H1 (cell line): ENCODE results near the gene CACNB4. TPM values are rescaled to one million over a fixed set of nuclear protein-coding genes. Genes with fewer than 3 reads are reported as not detected.

Experiments used
- CTCF ChIA-PET: fragments of 300-600 bp; sonication (Branson Sonifier 250); formaldehyde crosslinking; loops from one replicate; lab custom pipeline; 2021; ENCODE audit not compliant: partially characterized antibody; lab: Charles Lee
- POLR2A ChIA-PET: fragments of 300-600 bp; sonication (Branson Sonifier 250); formaldehyde crosslinking; loops from one replicate; lab custom pipeline; 2021; ENCODE audit warnings: inconsistent platforms; ENCODE audit not compliant: partially characterized antibody; lab: Charles Lee
- DNase-seq, 2 experiments: peaks; one replicate each; pipeline versions ENCODE4 v3.0.0 to v3.0.0-alpha.2; 2010 to 2022; ENCODE audit warnings: low spot score in 2 of 2, low read depth in 1 of 2, mixed read lengths in 1 of 2
- FAIRE-seq: peaks from 2 replicates; lab custom pipeline; 2011; peaks lifted over from hg19 to GRCh38; lab: Jason Lieb, UNC
- H2AFZ ChIP-seq: 2 replicates; pipeline ENCODE4 v1.8.1; 2012; ENCODE audit warnings: low read length, inconsistent platforms
- H2AK5ac ChIP-seq: 2 replicates; pipeline ENCODE4 v1.6.1; 2013; ENCODE audit warnings: low read depth, low read length
- H2BK120ac ChIP-seq: replicated peaks from 2 replicates; pipeline ENCODE3; 2013; ENCODE audit warnings: low read depth, low read length, inconsistent platforms
- H2BK12ac ChIP-seq: 2 replicates; pipeline ENCODE4 v1.6.1; 2013; ENCODE audit warnings: low read depth, low read length
- H2BK15ac ChIP-seq: 2 replicates; pipeline ENCODE4 v1.6.1; 2013; ENCODE audit warnings: low read length
- H2BK20ac ChIP-seq: 2 replicates; pipeline ENCODE4 v1.6.1; 2013; ENCODE audit warnings: low read length
- H2BK5ac ChIP-seq: 2 replicates; pipeline ENCODE4 v1.6.1; 2013; ENCODE audit warnings: low read depth, low read length
- H3K14ac ChIP-seq: 2 replicates; pipeline ENCODE4 v1.6.1; 2013; ENCODE audit warnings: inconsistent platforms; ENCODE audit not compliant: insufficient read length
- H3K18ac ChIP-seq: 2 replicates; pipeline ENCODE4 v1.6.1; 2013; ENCODE audit warnings: low read length; ENCODE audit errors: extremely low read depth
- H3K23ac ChIP-seq: 2 replicates; pipeline ENCODE4 v1.6.1; 2013; ENCODE audit warnings: inconsistent platforms; ENCODE audit not compliant: insufficient read length
- H3K23me2 ChIP-seq: 2 replicates; pipeline ENCODE4 v1.6.1; 2013; ENCODE audit warnings: low read depth, low read length
- H3K27ac ChIP-seq: 2 replicates; pipeline ENCODE4 v1.6.1; 2011; ENCODE audit warnings: low read depth, low read length, inconsistent platforms
- H3K27me3 ChIP-seq, 4 experiments: replicated peaks in 1 of 4; 1 replicate in 1 of 4; 2 replicates in 3 of 4; pipeline versions ENCODE4 v1.6.1 to v1.8.1; 2011 to 2013; ENCODE audit warnings: low read length in 3 of 4, mild to moderate bottlenecking in 3 of 4, inconsistent platforms in 2 of 4, mixed read lengths in 2 of 4, moderate library complexity in 1 of 4; ENCODE audit not compliant: control insufficient read depth in 3 of 4, insufficient read depth in 3 of 4; ENCODE audit errors: extremely low read depth in 1 of 4
- H3K36me3 ChIP-seq, 4 experiments: 2 replicates each; pipeline versions ENCODE4 v1.6.1 to v1.8.1; 2011 to 2013; ENCODE audit warnings: mild to moderate bottlenecking in 4 of 4, low read length in 3 of 4, moderate library complexity in 2 of 4, control low read depth in 1 of 4, inconsistent platforms in 1 of 4; ENCODE audit not compliant: insufficient read depth in 4 of 4, control insufficient read depth in 2 of 4
- H3K4ac ChIP-seq: replicated peaks from 2 replicates; pipeline ENCODE3; 2013; ENCODE audit warnings: low read length, low read depth, mixed read lengths, inconsistent platforms; ENCODE audit not compliant: insufficient read length
- H3K4me1 ChIP-seq, 4 experiments: replicated peaks in 1 of 4; 1 replicate in 1 of 4; 2 replicates in 3 of 4; pipeline versions ENCODE4 v1.6.1 to v1.8.1; 2011 to 2013; ENCODE audit warnings: low read length in 3 of 4, inconsistent platforms in 2 of 4, mixed read lengths in 1 of 4; ENCODE audit not compliant: insufficient read depth in 4 of 4, control insufficient read depth in 3 of 4
- H3K4me2 ChIP-seq, 2 experiments: 2 replicates each; pipeline versions ENCODE4 v1.6.1 to v1.8.1; 2011 to 2013; ENCODE audit warnings: low read depth in 2 of 2, low read length in 2 of 2, control low read depth in 1 of 2, inconsistent platforms in 1 of 2, mild to moderate bottlenecking in 1 of 2; ENCODE audit not compliant: insufficient read depth in 1 of 2
- H3K4me3 ChIP-seq, 4 experiments: fragments of 200-600, 300-600 bp in 1 of 4; sonication (generic), shearing (Covaris generic), sonication (Bioruptor Twin) in 1 of 4; 2 replicates each; pipeline versions ENCODE4 v1.5.1 to v1.8.1; 2011 to 2016; ENCODE audit warnings: low read length in 4 of 4, low read depth in 3 of 4, control low read depth in 2 of 4, inconsistent platforms in 2 of 4, mild to moderate bottlenecking in 2 of 4, mixed read lengths in 1 of 4, moderate library complexity in 1 of 4; ENCODE audit not compliant: insufficient read depth in 2 of 4; ENCODE audit errors: extremely low read depth in 1 of 4
- H3K56ac ChIP-seq: replicated peaks from 2 replicates; pipeline ENCODE3; 2013; ENCODE audit warnings: low read depth, mild to moderate bottlenecking, mixed read lengths, low read length, inconsistent platforms; ENCODE audit not compliant: insufficient read length
- H3K79me1 ChIP-seq: 2 replicates; pipeline ENCODE4 v1.6.1; 2013; ENCODE audit warnings: low read depth, low read length, control low read depth
- H3K79me2 ChIP-seq, 2 experiments: 2 replicates each; pipeline versions ENCODE4 v1.6.1 to v1.8.1; 2012 to 2013; ENCODE audit warnings: low read length in 2 of 2, mild to moderate bottlenecking in 2 of 2, inconsistent platforms in 1 of 2; ENCODE audit not compliant: insufficient read depth in 2 of 2, control insufficient read depth in 1 of 2
- H3K9ac ChIP-seq, 4 experiments: replicated peaks in 1 of 4; 1 replicate in 1 of 4; 2 replicates in 3 of 4; pipeline versions ENCODE4 v1.6.1 to v1.8.1; 2011 to 2013; ENCODE audit warnings: low read depth in 3 of 4, low read length in 3 of 4, control low read depth in 2 of 4, mild to moderate bottlenecking in 2 of 4, moderate library complexity in 2 of 4, inconsistent platforms in 1 of 4; ENCODE audit errors: extremely low read depth in 1 of 4
- H3K9me3 ChIP-seq, 2 experiments: 2 replicates each; pipeline versions ENCODE4 v1.6.1 to v1.8.1; 2012 to 2013; ENCODE audit warnings: mild to moderate bottlenecking in 2 of 2, moderate library complexity in 2 of 2, control low read depth in 1 of 2, inconsistent platforms in 1 of 2, low read depth in 1 of 2, low read length in 1 of 2, mixed read lengths in 1 of 2; ENCODE audit not compliant: insufficient read depth in 2 of 2
- H4K20me1 ChIP-seq, 2 experiments: replicated peaks in 1 of 2; 2 replicates each; pipeline versions ENCODE3 to v1.8.1; 2011 to 2013; ENCODE audit warnings: inconsistent platforms in 2 of 2, low read length in 2 of 2, mild to moderate bottlenecking in 1 of 2; ENCODE audit not compliant: insufficient read depth in 2 of 2, control insufficient read depth in 1 of 2
- H4K5ac ChIP-seq: 2 replicates; pipeline ENCODE4 v1.6.1; 2013; ENCODE audit warnings: low read length, low read depth, mixed read lengths, inconsistent platforms; ENCODE audit not compliant: insufficient read length
- H4K8ac ChIP-seq: 2 replicates; pipeline ENCODE4 v1.8.0; 2013; ENCODE audit warnings: mild to moderate bottlenecking, moderate library complexity, low read length, inconsistent platforms; ENCODE audit not compliant: insufficient read depth; ENCODE audit errors: extremely low read depth
- H4K91ac ChIP-seq: replicated peaks from 2 replicates; pipeline ENCODE3; 2013; ENCODE audit warnings: low read length, mixed read lengths, inconsistent platforms; ENCODE audit not compliant: insufficient read length
- CEBPB ChIP-seq: IDR thresholded peaks from 2 replicates; pipeline ENCODE4 v1.6.1; 2012; ENCODE audit warnings: low read depth, low read length
- EZH2 ChIP-seq: fragments of 200-600 bp; sonication (generic); IDR thresholded peaks from 2 replicates; pipeline ENCODE4 v1.7.1; 2012; ENCODE audit warnings: low read depth, mild to moderate bottlenecking, moderate library complexity, low read length, inconsistent platforms; ENCODE audit not compliant: severe bottlenecking
- NRF1 ChIP-seq: IDR thresholded peaks from 2 replicates; pipeline ENCODE4 v1.6.1; 2011; ENCODE audit warnings: mild to moderate bottlenecking, low read depth, low read length, improper control_type of control experiment
- POLR2A ChIP-seq, 2 experiments: IDR thresholded peaks; 1 replicate in 1 of 2; 2 replicates in 1 of 2; pipeline ENCODE4 v1.6.1; 2011; ENCODE audit warnings: low read depth in 2 of 2, low read length in 2 of 2, mild to moderate bottlenecking in 2 of 2; ENCODE audit errors: control extremely low read depth in 1 of 2
- POU5F1 ChIP-seq: IDR thresholded peaks from 2 replicates; pipeline ENCODE4 v1.6.1; 2011; ENCODE audit warnings: low read depth, mild to moderate bottlenecking, low read length, moderate library complexity
- SIRT6 ChIP-seq: IDR thresholded peaks from one replicate; pipeline ENCODE4 v1.7.1; 2012; ENCODE audit warnings: low read length, inconsistent platforms
- SRF ChIP-seq: IDR thresholded peaks from 2 replicates; pipeline ENCODE4 v1.6.1; 2011; ENCODE audit warnings: mild to moderate bottlenecking, low read depth, low read length, moderate library complexity
- TAF7 ChIP-seq: optimal IDR thresholded peaks from 2 replicates; pipeline ENCODE3; 2011; ENCODE audit warnings: low read depth, mild to moderate bottlenecking, inconsistent platforms, low read length, moderate library complexity, borderline replicate concordance
- WGBS, 2 experiments: shearing (Covaris generic) in 1 of 2; methylation state at CpG; one replicate each; pipeline versions ENCODE4 v1.1.6 to v1.1.7; 2013 to 2015; ENCODE audit warnings: low lambda C conversion rate in 2 of 2, mixed read lengths in 2 of 2, inconsistent platforms in 1 of 2, low coverage in 1 of 2, missing lambda C conversion rate in 1 of 2; ENCODE audit not compliant: insufficient replicate concordance in 2 of 2, insufficient coverage in 1 of 2, insufficient read length in 1 of 2; ENCODE audit errors: extremely low coverage in 1 of 2, missing lambda C conversion rate in 1 of 2; 5-methylcytosine and 5-hydroxymethylcytosine counted together
- polyA plus RNA-seq, 7 experiments: library from polyadenylated mRNA; depleted of rRNA in 3 of 7; stranded (reverse) in 5 of 7; unstranded in 2 of 7; fragments of >200 nt in 5 of 7; fragments of 200-250 nt in 2 of 7; gene quantifications; 1 replicate in 5 of 7; 2 replicates in 1 of 7; 4 replicates in 1 of 7; pipeline versions ENCODE4 v1.2.1 to v1.2.3, GENCODE V29; 2011 to 2013; ENCODE audit warnings: missing spikeins in 2 of 7, mixed read lengths in 2 of 7
- total RNA-seq: library from RNA; stranded (reverse); fragmentation: NEBNext Ultra II Directional; extraction: Animal tissue kit (Norgen Biotek cat#: 25700); gene quantifications from 2 replicates; pipeline ENCODE4 v1.2.1, GENCODE V29; 2021

The CACNB4 gene
- total and polyA plus RNA-seq, 2 of the 8 experiments (the other 6 are each of a cell fraction or from before 2014, with no cell fraction given), result 2.0 to 4.0 TPM

GRCh38 chr2:151786483-151786882 lies 312.4 kb downstream of the CACNB4 start:
- no peaks in the 10 kb centered on the region for H3K27me3 ChIP-seq
- no peak for FAIRE-seq
- TF ChIP-seq CEBPB (no peak), TAF7 (no peak), NRF1 (no peak), POU5F1 (no peak), SRF (no peak), EZH2 (no peak), SIRT6 (no peak), POLR2A (IDR thresholded peaks at IDR 0.05; ENCODE audit: control extremely low read depth in 1 of 2, low read depth in 2 of 2, low read length in 2 of 2) (no peak)
- TF ChIP-seq, all 59 proteins: peak for 0
- no peak for DNase-seq
- Histone ChIP-seq H3K18ac (no peak overlapping the region), H3K4ac (no peak overlapping the region), H4K5ac (no peak overlapping the region), H3K23me2 (no peaks in the 10 kb centered on the region), H2BK15ac (no peak overlapping the region), H2BK12ac (no peak overlapping the region), H3K36me3 (peaks cover 0 to under 1% (median 0%) of the 10 kb centered on the region in 4 experiments; a peak in 1 of 8 replicates), H3K79me2 (no peaks in the 10 kb centered on the region), H2BK5ac (no peak overlapping the region), H2AK5ac (no peak overlapping the region), H3K9me3 (0 out of 4 replicates have a peak, but pooled peaks cover 0 to 2% of the 10 kb centered on the region in 2 experiments), H4K91ac (no peak overlapping the region), H4K8ac (no peak overlapping the region), H3K4me1 (no peaks in the 10 kb centered on the region), H2AFZ (no peak overlapping the region), H3K9ac (no peak overlapping the region), H2BK120ac (no peak overlapping the region), H3K14ac (no peak overlapping the region), H3K27ac (no peak overlapping the region), H3K4me2 (no peak overlapping the region), H3K79me1 (no peaks in the 10 kb centered on the region), H3K4me3 (no peak overlapping the region), H3K23ac (no peak overlapping the region), H4K20me1 (no peaks in the 10 kb centered on the region), H3K56ac (no peak overlapping the region), H2BK20ac (no peak overlapping the region)
- POLR2A ChIA-PET, result no interaction called here
- CTCF ChIA-PET, result interaction anchor here (0.8 to 1.5 kb wide), 5 partner anchors 9 to 239 kb away, joined by 3 to 5 read pairs (median 4); no protein-coding TSS in a partner anchor
- WGBS, 2 experiments, result 94% methylated on average over 1 of the region's 1 CpG; no CpG with 5 or more reads in 1 of the 2 experiments
